H9 (cell line): Measurements from ENCODE around the gene PPARG. TPM values are rescaled to one million over a fixed set of nuclear protein-coding genes. Genes with fewer than 3 reads are reported as not detected.

Experiments
- DNase-seq: peaks from one replicate; pipeline ENCODE4 v3.0.0-alpha.2; 2017
- H2AFZ ChIP-seq: one replicate; pipeline ENCODE4 v1.6.1; 2013; ENCODE audit warnings: mild to moderate bottlenecking, low read length, control low read depth, moderate library complexity
- H2AK5ac ChIP-seq: 2 replicates; pipeline ENCODE4 v1.6.1; 2013; ENCODE audit warnings: low read length, control low read depth, mixed read lengths; ENCODE audit not compliant: insufficient read length
- H2BK120ac ChIP-seq: one replicate; pipeline ENCODE4 v1.6.1; 2013; ENCODE audit warnings: low read depth, mild to moderate bottlenecking, low read length, control low read depth, inconsistent platforms; ENCODE audit not compliant: poor library complexity, severe bottlenecking
- H2BK12ac ChIP-seq: 2 replicates; pipeline ENCODE4 v1.6.1; 2013; ENCODE audit warnings: low read length, control low read depth, mixed read lengths, low read depth; ENCODE audit not compliant: insufficient read length
- H2BK15ac ChIP-seq: 2 replicates; pipeline ENCODE4 v1.6.1; 2013; ENCODE audit warnings: low read depth, low read length, control low read depth
- H2BK20ac ChIP-seq: one replicate; pipeline ENCODE4 v1.6.1; 2013; ENCODE audit warnings: low read depth, mild to moderate bottlenecking, low read length, control low read depth, inconsistent platforms; ENCODE audit not compliant: poor library complexity, severe bottlenecking
- H2BK5ac ChIP-seq: 2 replicates; pipeline ENCODE4 v1.6.1; 2013; ENCODE audit warnings: low read length, control low read depth, mixed read lengths; ENCODE audit not compliant: insufficient read length
- H3K14ac ChIP-seq: 2 replicates; pipeline ENCODE4 v1.6.1; 2013; ENCODE audit warnings: low read length, control low read depth; ENCODE audit not compliant: insufficient read depth
- H3K18ac ChIP-seq: 2 replicates; pipeline ENCODE4 v1.6.1; 2013; ENCODE audit warnings: low read depth, mild to moderate bottlenecking, mixed read lengths, low read length, control low read depth; ENCODE audit not compliant: insufficient read length
- H3K23ac ChIP-seq: 2 replicates; pipeline ENCODE4 v1.6.1; 2013; ENCODE audit warnings: low read length, control low read depth, mixed read lengths, low read depth; ENCODE audit not compliant: insufficient read length
- H3K23me2 ChIP-seq: 2 replicates; pipeline ENCODE4 v1.6.1; 2013; ENCODE audit warnings: low read depth, mild to moderate bottlenecking, mixed read lengths, low read length, control low read depth; ENCODE audit not compliant: insufficient read length, poor library complexity, severe bottlenecking
- H3K27ac ChIP-seq: 2 replicates; pipeline ENCODE4 v1.5.1; 2013; ENCODE audit warnings: low read length, control low read depth, mixed read lengths, low read depth; ENCODE audit not compliant: insufficient read length
- H3K27me3 ChIP-seq: 2 replicates; pipeline ENCODE4 v1.6.1; 2013; ENCODE audit warnings: low read length, control low read depth, inconsistent platforms; ENCODE audit not compliant: insufficient read depth
- H3K4ac ChIP-seq: 2 replicates; pipeline ENCODE4 v1.6.1; 2013; ENCODE audit warnings: low read depth, mild to moderate bottlenecking, control low read depth, inconsistent platforms, low read length, moderate library complexity
- H3K4me1 ChIP-seq: 2 replicates; pipeline ENCODE4 v1.6.1; 2013; ENCODE audit warnings: low read length, control low read depth, inconsistent platforms; ENCODE audit not compliant: insufficient read depth
- H3K4me2 ChIP-seq: 2 replicates; pipeline ENCODE4 v1.6.1; 2013; ENCODE audit warnings: low read length, control low read depth, mixed read lengths; ENCODE audit not compliant: insufficient read length, insufficient read depth
- H3K56ac ChIP-seq: 2 replicates; pipeline ENCODE4 v1.6.1; 2013; ENCODE audit warnings: low read depth, mild to moderate bottlenecking, mixed read lengths, low read length, control low read depth; ENCODE audit not compliant: insufficient read length
- H3K79me1 ChIP-seq: 2 replicates; pipeline ENCODE4 v1.6.1; 2013; ENCODE audit warnings: low read depth, mild to moderate bottlenecking, moderate library complexity, low read length, control low read depth, inconsistent platforms; ENCODE audit not compliant: insufficient read depth, poor library complexity, severe bottlenecking
- H3K79me2 ChIP-seq: 2 replicates; pipeline ENCODE4 v1.6.1; 2013; ENCODE audit warnings: low read length, control low read depth, inconsistent platforms; ENCODE audit not compliant: insufficient read depth
- H3K9ac ChIP-seq: 2 replicates; pipeline ENCODE4 v1.6.1; 2013; ENCODE audit warnings: low read length, control low read depth, mixed read lengths; ENCODE audit not compliant: insufficient read length; ENCODE audit errors: extremely low read depth
- H3K9me3 ChIP-seq: one replicate; pipeline ENCODE4 v1.6.1; 2013; ENCODE audit warnings: low read depth, low read length, inconsistent platforms; ENCODE audit not compliant: control insufficient read depth
- H3T11ph ChIP-seq: one replicate; pipeline ENCODE4 v1.6.1; 2013; ENCODE audit warnings: mild to moderate bottlenecking, low read length, control low read depth, inconsistent platforms
- H4K20me1 ChIP-seq: one replicate; pipeline ENCODE4 v1.6.1; 2013; ENCODE audit not compliant: control insufficient read depth, insufficient read length, insufficient read depth
- H4K5ac ChIP-seq: 2 replicates; pipeline ENCODE4 v1.6.1; 2013; ENCODE audit warnings: low read depth, mild to moderate bottlenecking, mixed read lengths, low read length, control low read depth; ENCODE audit not compliant: insufficient read length
- H4K8ac ChIP-seq: replicated peaks from 2 replicates; pipeline ENCODE4 v1.6.1; 2013; ENCODE audit warnings: low read length, control low read depth, mixed read lengths, low read depth; ENCODE audit not compliant: insufficient read length
- H4K91ac ChIP-seq: 2 replicates; pipeline ENCODE4 v1.6.1; 2013; ENCODE audit warnings: low read depth, mild to moderate bottlenecking, moderate library complexity, mixed read lengths, low read length, control low read depth; ENCODE audit not compliant: insufficient read length
- H3K27ac Mint-ChIP-seq, 3 experiments: 2 replicates in 2 of 3; 3 replicates in 1 of 3; pipeline ENCODE4 v1.8.0; 2020 to 2021; ENCODE audit warnings: mixed read lengths in 3 of 3, mild to moderate bottlenecking in 1 of 3, moderate library complexity in 1 of 3
- H3K27me3 Mint-ChIP-seq: 2 replicates; pipeline ENCODE4 v1.8.0; 2021; ENCODE audit warnings: low read depth, mild to moderate bottlenecking, moderate library complexity, mixed read lengths
- H3K36me3 Mint-ChIP-seq, 3 experiments: 2 replicates in 2 of 3; 3 replicates in 1 of 3; pipeline ENCODE4 v1.8.0; 2020 to 2021; ENCODE audit warnings: low read depth in 3 of 3, mixed read lengths in 3 of 3; ENCODE audit not compliant: insufficient read depth in 1 of 3
- H3K4me1 Mint-ChIP-seq, 2 experiments: 2 replicates each; pipeline ENCODE4 v1.8.0; 2020; ENCODE audit warnings: mixed read lengths in 2 of 2
- H3K4me3 Mint-ChIP-seq, 2 experiments: 2 replicates in 1 of 2; 3 replicates in 1 of 2; pipeline ENCODE4 v1.8.0; 2020 to 2021; ENCODE audit warnings: mild to moderate bottlenecking in 2 of 2, mixed read lengths in 2 of 2, moderate library complexity in 1 of 2
- H3K9me3 Mint-ChIP-seq, 2 experiments: 2 replicates in 1 of 2; 3 replicates in 1 of 2; pipeline ENCODE4 v1.8.0; 2020; ENCODE audit warnings: mild to moderate bottlenecking in 2 of 2, mixed read lengths in 2 of 2, moderate library complexity in 1 of 2
- CTCF ChIP-seq: fragments of 200-600 bp; sonication (generic); conservative IDR thresholded peaks from 3 replicates; pipeline ENCODE4 v1.8.0; 2021; ENCODE audit warnings: antibody characterized with exemption, mild to moderate bottlenecking
- WGBS: extraction: QIAGEN DNeasy Blood & Tissue Kit; methylation state at CpG from one replicate; pipeline ENCODE4 v1.1.7; 2013; ENCODE audit warnings: missing lambda C conversion rate, low lambda C conversion rate, mixed read lengths; ENCODE audit not compliant: insufficient read length; ENCODE audit errors: extremely low coverage; 5-methylcytosine and 5-hydroxymethylcytosine counted together
- total RNA-seq: library from RNA; stranded (reverse); gene quantifications from 2 replicates; pipeline ENCODE4 v1.2.1, GENCODE V29; 2021

The PPARG gene
- total RNA-seq, 1 experiment from 2014 or later: 0.42 TPM

- Histone ChIP-seq H4K8ac (no peak overlapping the region), H3K4me2 (no peak overlapping the region), H2BK15ac (no peak overlapping the region), H2BK20ac (no peak overlapping the region), H2BK12ac (no peak overlapping the region), H2BK5ac (no peak overlapping the region), H3K79me1 (no peaks in the 10 kb centered on the region), H2AK5ac (no peak overlapping the region), H3T11ph (no peak overlapping the region), H3K4me1 (no peaks in the 10 kb centered on the region), H2AFZ (no peak overlapping the region), H3K4ac (no peak overlapping the region), H3K27me3 (peaks cover 7% of the 10 kb centered on the region; the same call in 1 of the 2 replicates), H3K23ac (no peak overlapping the region), H3K9ac (no peak overlapping the region), H3K27ac (no peak overlapping the region), H4K20me1 (no peaks in the 10 kb centered on the region), H2BK120ac (no peak overlapping the region), H3K9me3 (no peaks in the 10 kb centered on the region), H4K91ac (no peak overlapping the region), H3K79me2 (no peaks in the 10 kb centered on the region), H3K14ac (no peak overlapping the region; the same call in 1 of the 2 replicates), H4K5ac (no peak overlapping the region), H3K56ac (no peak overlapping the region), H3K18ac (no peak overlapping the region), H3K23me2 (peaks cover 10% of the 10 kb centered on the region)
- H3K4me3 Mint-ChIP-seq: no peak overlapping the region
- peaks cover 0 to 5% of the 10 kb centered on the region in 2 experiments; a peak in 2 of 4 replicates for H3K4me1 Mint-ChIP-seq
- no peak overlapping the region for H3K27ac Mint-ChIP-seq
- TF ChIP-seq CTCF: no peak
- no CpG with 5 or more reads among the region's 9 CpGs for WGBS
- no peaks in the 10 kb centered on the region; a peak in 1 of 7 replicates for H3K36me3 Mint-ChIP-seq
- DNase-seq: no peak
- H3K27me3 Mint-ChIP-seq: peaks cover 60% of the 10 kb centered on the region
- H3K9me3 Mint-ChIP-seq: no peaks in the 10 kb centered on the region
Measured at GRCh38 chr3:12292770-12293169, 3.9 kb downstream of the PPARG start.
